ENCODE measurements around the gene B4GALT3. TPM values are rescaled to one million over a fixed set of nuclear protein-coding genes. Genes with fewer than 3 reads are reported as not detected.
A peak's percentile ranks its signal among the peaks of the same experiment; 100 is the strongest.

B4GALT3 gene
- total and polyA plus RNA-seq, 9 of the 15 experiments (the other 6 are each of a cell fraction or from before 2014, with no cell fraction given) = 31.2 to 103 (median 46.1) TPM

- Histone ChIP-seq H3K9me3 (replicated peaks; ENCODE audit: control insufficient read depth, insufficient read depth, low read depth, low read length) (no peaks in the 10 kb centered on the region), H3K27me3 (ENCODE audit: control insufficient read depth in 2 of 2, insufficient read depth in 2 of 2, low read length in 2 of 2) (no peaks in the 10 kb centered on the region), H3K79me2 (ENCODE audit: control insufficient read depth, insufficient read depth, low read length) (no peaks in the 10 kb centered on the region), H3K36me3 (ENCODE audit: control insufficient read depth, insufficient read depth, low read length) (no peaks in the 10 kb centered on the region), H2AFZ (ENCODE audit: low read depth, low read length) (peak overlapping the region; percentile 76), H3K27ac (ENCODE audit: extremely low read depth, low read depth, low read length) (peak overlapping the region; percentile 3; the same call in 1 of the 3 replicates), H3K9ac (ENCODE audit: insufficient read depth in 1 of 2, low read depth in 2 of 2, low read length in 2 of 2) (peak overlapping the region in 1 of 2 experiments; percentile 17; a peak in 1 of 4 replicates), H3K4me3 (no peak overlapping the region), H3K9me1 (ENCODE audit: control insufficient read depth, insufficient read depth, low read length) (no peaks in the 10 kb centered on the region), H3K4me1 (replicated peaks in 1 of 2; ENCODE audit: control insufficient read depth in 2 of 2, insufficient read depth in 2 of 2, low read length in 2 of 2) (peaks cover 22 to 38% of the 10 kb centered on the region in 2 experiments), H3K4me2 (ENCODE audit: insufficient read depth, low read length) (no peak overlapping the region), H4K20me1 (replicated peaks; ENCODE audit: control insufficient read depth, insufficient read depth, low read length) (no peaks in the 10 kb centered on the region)
- TF ChIP-seq PKNOX1 (IDR thresholded peaks at IDR 0.05) (peak; percentile 25; the same call in 1 of the 2 replicates), ZNF589 (CRISPR knock-in tag; IDR thresholded peaks at IDR 0.05; ENCODE audit: low read depth) (0 out of 2 replicates have a peak, but pooled peaks have one; percentile 24), HCFC1 (IDR thresholded peaks at IDR 0.05; ENCODE audit: low read depth, low read length) (no peak), SPI1 (IDR thresholded peaks at IDR 0.05; ENCODE audit: borderline replicate concordance, low read depth, low read length) (peak; percentile 93), CEBPZ (IDR thresholded peaks at IDR 0.05; ENCODE audit: borderline replicate concordance, low read depth, low read length) (no peak), PCBP1 (IDR thresholded peaks at IDR 0.05; ENCODE audit: low read depth, low read length, poor library complexity, severe bottlenecking) (no peak)
- ChIA-PET POLR2A (interaction anchor here (1.0 to 1.2 kb wide), 3 partner anchors 9 to 23 kb away, joined by 3 to 7 read pairs (median 5); partner anchors contain the start of genes ADAMTS4 and B4GALT3), CTCF (ENCODE audit: low intra/inter-chr PET ratio) (no interaction called here)
- no TSS peak for BruUV-seq (replicated peaks)
- WGBS (ENCODE audit: insufficient coverage, low coverage, missing lambda C conversion rate) = 26% methylated on average over 2 of the region's 2 CpGs
- intact Hi-C loops (cut with micrococcal nuclease) = no loop called here
- peak; percentile 6 for FAIRE-seq
- DNase-seq (ENCODE audit: extremely low read depth in 1 of 4, low spot score in 3 of 4) = no peak
- ATAC-seq = no peak; the same call in 2 of the 3 replicates
- in situ Hi-C loops (cut with MboI) = no loop called here
These were observed 8.5 kb upstream of the B4GALT3 start for GRCh38 chr1:161185732-161186311.

All from K562 (cell line).